SU-DHL-6 (cell line): ENCODE results near the gene COLQ.

Experiments
- H2AFZ ChIP-seq: fragments of 200-600 bp; sonication (generic); 2 replicates; pipeline ENCODE4 v1.6.1; 2014; ENCODE audit warnings: low read depth, mild to moderate bottlenecking, moderate library complexity, mixed read lengths, antibody characterized with exemption, low read length; ENCODE audit not compliant: severe bottlenecking
- H3F3A ChIP-seq: fragments of 200-600 bp; shearing (Covaris generic); 2 replicates; pipeline ENCODE4 v1.6.0; 2016; ENCODE audit warnings: antibody characterized with exemption, mild to moderate bottlenecking; ENCODE audit not compliant: insufficient read depth
- H3K27ac ChIP-seq: fragments of 200-600 bp; sonication (generic); 2 replicates; pipeline ENCODE4 v1.5.1; 2016; ENCODE audit warnings: low read depth, mild to moderate bottlenecking, low read length, moderate library complexity, mixed read lengths
- H3K27me3 ChIP-seq: fragments of 200-600 bp; sonication (generic), shearing (Covaris generic); 2 replicates; pipeline ENCODE4 v1.6.0; 2014; ENCODE audit warnings: mild to moderate bottlenecking, low read length
- H3K36me3 ChIP-seq: fragments of 200-600 bp; sonication (generic); 2 replicates; pipeline ENCODE4 v1.6.1; 2014; ENCODE audit warnings: mild to moderate bottlenecking, low read length, mixed read lengths
- H3K4me2 ChIP-seq: fragments of 300-600, 200-600 bp; shearing (Covaris generic), sonication (generic); 2 replicates; pipeline ENCODE4 v1.6.0; 2014; ENCODE audit warnings: low read length, low read depth, mild to moderate bottlenecking; ENCODE audit not compliant: poor library complexity, severe bottlenecking
- H3K4me3 ChIP-seq: fragments of 200-600 bp; sonication (generic); 2 replicates; pipeline ENCODE4 v1.5.1; 2014; ENCODE audit warnings: antibody characterized with exemption, low read length, mild to moderate bottlenecking, mixed read lengths; ENCODE audit not compliant: insufficient read depth, poor library complexity, severe bottlenecking
- H3K79me2 ChIP-seq: fragments of 200-600 bp; sonication (generic); 2 replicates; pipeline ENCODE4 v1.6.1; 2014; ENCODE audit warnings: mild to moderate bottlenecking, low read length, moderate library complexity; ENCODE audit not compliant: insufficient read depth
- H3K9ac ChIP-seq: fragments of 200-600 bp; sonication (generic); 2 replicates; pipeline ENCODE4 v1.7.0; 2014; ENCODE audit warnings: mild to moderate bottlenecking, low read length
- H3K9me2 ChIP-seq: fragments of 200-600 bp; sonication (generic); replicated peaks from 2 replicates; pipeline ENCODE4 v1.6.1; 2014; ENCODE audit warnings: low read length; ENCODE audit not compliant: insufficient read depth
- H3K9me3 ChIP-seq: fragments of 200-600 bp; sonication (generic); 2 replicates; pipeline ENCODE4 v1.6.1; 2014; ENCODE audit warnings: low read length, mixed read lengths; ENCODE audit not compliant: insufficient read depth
- H4K20me1 ChIP-seq: fragments of 200-600 bp; sonication (generic); 2 replicates; pipeline ENCODE4 v1.6.1; 2014; ENCODE audit warnings: low read depth, mild to moderate bottlenecking, antibody characterized with exemption, low read length, moderate library complexity, mixed read lengths
- EZH2phosphoT487 ChIP-seq: fragments of 200-600 bp; sonication (generic), shearing (Covaris generic); conservative IDR thresholded peaks from 2 replicates; pipeline ENCODE4 v1.6.1; 2018; ENCODE audit warnings: mild to moderate bottlenecking, antibody characterized with exemption, low read length, moderate library complexity, mixed read lengths
- TF ChIP-seq, protein P1 (sequence below): fragments of 200-600 bp; sonication (generic); IDR thresholded peaks from one replicate; pipeline ENCODE4 v1.5.1; 2017; ENCODE audit warnings: antibody characterized with exemption, mild to moderate bottlenecking, low read length, moderate library complexity; ENCODE audit not compliant: insufficient read depth, poor library complexity, severe bottlenecking

The COLQ gene

GRCh38 chr3:15467227-15468181 lies 54.0 kb downstream of the COLQ start:
- Histone ChIP-seq H3K9me3 (no peaks in the 10 kb centered on the region), H3K27me3 (no peaks in the 10 kb centered on the region), H3K9me2 (no peaks in the 10 kb centered on the region), H3K36me3 (no peaks in the 10 kb centered on the region), H3K9ac (no peak overlapping the region), H4K20me1 (no peaks in the 10 kb centered on the region), H3K4me3 (no peak overlapping the region), H3K79me2 (no peaks in the 10 kb centered on the region), H3K27ac (no peak overlapping the region), H2AFZ (no peak overlapping the region), H3F3A (no peaks in the 10 kb centered on the region), H3K4me2 (no peak overlapping the region)
- TF ChIP-seq, protein P1, sequence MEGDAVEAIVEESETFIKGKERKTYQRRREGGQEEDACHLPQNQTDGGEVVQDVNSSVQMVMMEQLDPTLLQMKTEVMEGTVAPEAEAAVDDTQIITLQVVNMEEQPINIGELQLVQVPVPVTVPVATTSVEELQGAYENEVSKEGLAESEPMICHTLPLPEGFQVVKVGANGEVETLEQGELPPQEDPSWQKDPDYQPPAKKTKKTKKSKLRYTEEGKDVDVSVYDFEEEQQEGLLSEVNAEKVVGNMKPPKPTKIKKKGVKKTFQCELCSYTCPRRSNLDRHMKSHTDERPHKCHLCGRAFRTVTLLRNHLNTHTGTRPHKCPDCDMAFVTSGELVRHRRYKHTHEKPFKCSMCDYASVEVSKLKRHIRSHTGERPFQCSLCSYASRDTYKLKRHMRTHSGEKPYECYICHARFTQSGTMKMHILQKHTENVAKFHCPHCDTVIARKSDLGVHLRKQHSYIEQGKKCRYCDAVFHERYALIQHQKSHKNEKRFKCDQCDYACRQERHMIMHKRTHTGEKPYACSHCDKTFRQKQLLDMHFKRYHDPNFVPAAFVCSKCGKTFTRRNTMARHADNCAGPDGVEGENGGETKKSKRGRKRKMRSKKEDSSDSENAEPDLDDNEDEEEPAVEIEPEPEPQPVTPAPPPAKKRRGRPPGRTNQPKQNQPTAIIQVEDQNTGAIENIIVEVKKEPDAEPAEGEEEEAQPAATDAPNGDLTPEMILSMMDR: no peak
- TF ChIP-seq EZH2phosphoT487: no peak

DNA sequence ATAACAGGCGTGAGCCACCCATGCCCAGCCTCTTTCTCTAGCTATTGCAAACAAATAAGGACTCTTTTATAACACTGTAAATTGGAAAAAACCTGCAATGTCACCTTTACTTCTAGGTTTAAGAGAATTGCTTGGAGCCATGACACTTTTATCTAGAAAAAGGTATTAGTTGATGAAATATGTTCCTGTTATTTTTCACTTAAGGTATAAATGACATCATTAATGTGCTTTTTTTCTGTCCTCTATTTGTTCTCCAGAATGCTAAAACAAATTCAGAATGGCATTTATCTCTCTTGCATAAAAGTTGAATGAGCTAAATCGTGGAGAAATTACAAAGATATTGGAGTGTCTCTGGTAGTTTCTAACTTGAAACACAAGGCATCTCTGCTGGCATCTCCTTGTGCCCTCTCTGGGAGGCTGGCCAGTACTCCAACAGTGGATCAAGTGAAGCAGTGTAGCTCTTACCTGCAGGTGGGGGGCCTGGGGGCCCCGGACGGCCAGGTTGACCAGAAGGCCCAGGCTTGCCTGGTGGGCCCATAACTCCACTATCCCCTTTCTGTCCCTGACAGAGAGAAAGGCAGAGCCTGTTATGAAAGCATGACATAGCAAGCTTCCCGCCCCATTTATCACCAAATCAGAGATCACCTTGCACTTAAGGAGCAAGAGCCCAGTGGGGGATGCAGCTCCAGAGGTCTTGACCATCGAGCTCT lies 55.5 kb downstream of the COLQ start:
- Histone ChIP-seq H3K79me2 (no peaks in the 10 kb centered on the region), H3K36me3 (no peaks in the 10 kb centered on the region), H3K9ac (no peak overlapping the region), H3K9me3 (no peaks in the 10 kb centered on the region), H3K4me2 (no peak overlapping the region), H3F3A (no peaks in the 10 kb centered on the region), H4K20me1 (no peaks in the 10 kb centered on the region), H3K4me3 (no peak overlapping the region), H3K27me3 (no peaks in the 10 kb centered on the region), H3K9me2 (no peaks in the 10 kb centered on the region), H3K27ac (no peak overlapping the region), H2AFZ (no peak overlapping the region)
- no peak for TF ChIP-seq EZH2phosphoT487
- TF ChIP-seq, protein P1: no peak

GRCh38 chr3:15462451-15462850 lies 59.1 kb downstream of the COLQ start:
- Histone ChIP-seq H3K4me2 (no peak overlapping the region), H3K9me3 (no peaks in the 10 kb centered on the region), H2AFZ (no peak overlapping the region), H3K27ac (no peak overlapping the region), H3F3A (no peaks in the 10 kb centered on the region), H3K9me2 (no peaks in the 10 kb centered on the region), H4K20me1 (no peaks in the 10 kb centered on the region), H3K9ac (no peak overlapping the region), H3K36me3 (no peaks in the 10 kb centered on the region), H3K79me2 (no peaks in the 10 kb centered on the region), H3K4me3 (no peak overlapping the region), H3K27me3 (no peaks in the 10 kb centered on the region)
- TF ChIP-seq, protein P1: no peak
- TF ChIP-seq EZH2phosphoT487: no peak
